NCI-H128 (cell line): ENCODE measurements around the gene ARID3C.

Experiments used
- DNase-seq: peaks from one replicate; lab custom pipeline; 2025; ENCODE audit not compliant: unreplicated experiment; lab: John Stamatoyannopoulos, UW

Gene ARID3C, protein sequence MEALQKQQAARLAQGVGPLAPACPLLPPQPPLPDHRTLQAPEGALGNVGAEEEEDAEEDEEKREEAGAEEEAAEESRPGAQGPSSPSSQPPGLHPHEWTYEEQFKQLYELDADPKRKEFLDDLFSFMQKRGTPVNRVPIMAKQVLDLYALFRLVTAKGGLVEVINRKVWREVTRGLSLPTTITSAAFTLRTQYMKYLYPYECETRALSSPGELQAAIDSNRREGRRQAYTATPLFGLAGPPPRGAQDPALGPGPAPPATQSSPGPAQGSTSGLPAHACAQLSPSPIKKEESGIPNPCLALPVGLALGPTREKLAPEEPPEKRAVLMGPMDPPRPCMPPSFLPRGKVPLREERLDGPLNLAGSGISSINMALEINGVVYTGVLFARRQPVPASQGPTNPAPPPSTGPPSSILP

DNA sequence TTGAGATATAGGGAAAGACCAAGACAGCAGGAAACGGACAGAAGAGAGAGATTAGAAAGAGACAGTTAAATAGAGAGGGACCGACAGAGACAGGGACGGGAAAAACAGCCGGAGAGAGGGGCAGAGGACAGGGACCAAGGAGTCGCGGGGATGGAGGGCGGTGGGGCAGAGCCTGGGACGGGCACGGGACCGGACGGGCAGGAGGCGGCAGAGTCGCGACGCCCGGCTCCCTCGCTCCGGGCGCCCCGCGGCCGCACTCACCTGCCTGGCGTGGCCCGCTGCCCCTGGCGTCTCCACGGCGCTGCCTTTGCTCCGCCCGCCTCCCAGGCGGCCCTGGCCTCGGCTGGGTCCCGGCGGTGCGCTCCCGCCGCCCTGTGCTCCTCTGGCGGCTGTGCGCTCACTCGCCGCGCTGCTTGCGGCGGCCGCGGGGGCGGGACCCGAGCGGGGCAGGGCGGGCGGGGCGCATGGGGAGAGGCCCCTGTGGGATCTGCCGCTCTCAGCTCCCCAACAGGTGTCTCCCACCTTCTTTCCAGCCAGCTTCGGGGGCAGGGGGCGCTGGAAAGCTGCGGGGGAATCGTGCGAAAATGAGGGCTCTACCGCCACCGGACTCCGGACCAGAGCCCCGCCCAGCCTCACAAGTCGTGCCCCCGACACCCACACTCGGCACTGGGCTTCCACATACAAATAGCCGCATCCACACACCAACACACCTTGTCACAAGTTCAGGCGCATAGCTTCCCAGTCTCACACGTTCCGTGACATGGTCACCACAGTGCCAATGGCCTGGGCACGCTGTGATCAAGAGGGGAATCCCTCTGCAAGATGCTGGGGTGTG is at the start of gene ARID3C:
Gene ARID3C, minus strand, starts transcription at position 411 of the 835 bp plus-strand sequence. CDS start 1,052 bp downstream, outside the sequence.
- DNase-seq, result no peak

DNA sequence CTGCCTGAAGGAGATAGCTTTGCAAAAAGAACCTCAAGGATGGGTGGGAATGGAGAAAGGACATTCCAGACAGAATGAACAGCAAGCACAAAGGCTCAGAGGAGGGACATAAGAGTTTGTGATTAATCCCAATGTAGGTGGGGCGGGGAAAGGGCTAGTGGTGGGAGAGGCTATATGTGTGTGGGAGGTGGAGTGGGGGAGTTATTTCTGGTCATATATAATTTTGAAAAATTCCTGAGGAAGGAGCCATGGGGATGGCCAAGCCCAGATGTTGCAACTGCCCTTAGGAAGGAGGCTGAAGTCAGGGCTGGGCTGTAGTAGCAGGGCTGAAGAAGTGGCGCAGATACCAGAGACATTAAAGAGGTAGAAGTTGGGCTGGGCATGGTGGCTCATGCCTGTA is 47.0 kb upstream of the ARID3C start:
- DNase-seq, result no peak

DNA sequence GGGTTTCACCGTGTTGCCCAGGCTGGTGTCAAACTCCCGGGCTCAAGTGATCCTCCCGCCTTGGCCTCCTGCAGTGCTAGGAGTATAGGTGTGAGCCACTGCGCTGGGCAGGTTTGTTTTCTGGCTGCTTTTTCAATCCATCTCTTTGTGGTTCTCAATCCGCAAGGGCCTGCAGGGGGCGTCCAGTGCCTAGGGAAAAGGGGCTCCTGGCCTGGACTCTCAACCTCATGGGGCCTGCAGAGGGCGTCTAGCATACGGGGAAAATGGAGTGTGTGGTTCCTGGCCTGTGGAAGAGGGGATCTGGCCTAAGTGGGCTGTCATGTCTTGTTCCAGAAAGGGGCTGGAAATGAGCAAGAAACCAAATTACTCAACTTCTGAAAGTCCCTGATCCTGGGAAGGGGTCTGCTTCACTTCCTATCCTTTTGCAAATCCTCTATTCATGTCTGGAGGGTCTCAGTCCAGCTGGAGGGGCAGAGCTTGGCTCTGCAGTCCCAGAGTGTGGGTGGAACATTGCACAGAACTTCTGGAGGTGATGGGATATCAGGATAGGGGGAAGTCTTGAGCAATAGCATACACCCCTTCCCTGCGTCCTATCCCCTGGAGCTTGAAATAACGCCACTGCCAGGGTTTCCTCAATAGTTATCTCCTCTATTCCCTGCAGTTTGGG is 46.3 kb upstream of the ARID3C start:
- DNase-seq, result peak; percentile 23

DNA sequence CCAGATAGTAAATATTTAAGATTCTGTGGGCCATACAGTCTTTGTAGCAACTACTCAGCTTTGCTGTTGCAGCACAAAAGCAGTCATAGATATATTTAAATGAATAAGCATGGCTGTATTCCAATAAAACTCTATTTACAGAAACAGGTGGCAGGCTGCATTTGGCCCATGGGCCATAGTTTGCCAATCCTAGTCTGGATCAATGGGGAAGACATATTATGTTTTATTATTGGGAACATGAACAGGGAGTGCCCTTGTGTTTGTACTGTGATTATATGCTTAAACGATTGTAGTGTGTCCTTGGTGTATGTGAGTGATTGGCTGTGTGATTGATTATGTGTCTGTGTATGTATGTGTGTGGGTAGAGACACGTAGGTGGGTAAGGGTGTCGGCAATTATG is 45.6 kb upstream of the ARID3C start:
- DNase-seq, result no peak

DNA sequence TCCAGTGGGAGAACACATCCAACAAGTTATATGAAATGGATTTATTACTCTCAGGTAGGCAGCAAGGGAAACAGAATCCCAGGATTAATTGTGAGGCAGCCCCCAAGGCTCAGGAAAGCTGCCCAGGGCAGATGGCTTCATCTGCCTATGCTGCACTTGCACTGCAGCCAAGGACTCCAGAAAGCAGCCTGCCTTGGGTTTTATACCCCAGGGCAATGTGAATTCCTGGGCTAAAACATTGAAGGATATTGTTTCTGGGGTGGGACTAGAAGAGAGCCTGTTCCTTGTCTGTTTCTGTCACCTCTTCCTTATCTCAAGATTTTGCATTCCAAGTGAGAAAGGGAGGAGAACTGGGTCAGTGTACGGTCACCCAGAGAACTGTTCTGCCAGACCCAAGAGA is 42.4 kb upstream of the ARID3C start:
- DNase-seq, result no peak

DNA sequence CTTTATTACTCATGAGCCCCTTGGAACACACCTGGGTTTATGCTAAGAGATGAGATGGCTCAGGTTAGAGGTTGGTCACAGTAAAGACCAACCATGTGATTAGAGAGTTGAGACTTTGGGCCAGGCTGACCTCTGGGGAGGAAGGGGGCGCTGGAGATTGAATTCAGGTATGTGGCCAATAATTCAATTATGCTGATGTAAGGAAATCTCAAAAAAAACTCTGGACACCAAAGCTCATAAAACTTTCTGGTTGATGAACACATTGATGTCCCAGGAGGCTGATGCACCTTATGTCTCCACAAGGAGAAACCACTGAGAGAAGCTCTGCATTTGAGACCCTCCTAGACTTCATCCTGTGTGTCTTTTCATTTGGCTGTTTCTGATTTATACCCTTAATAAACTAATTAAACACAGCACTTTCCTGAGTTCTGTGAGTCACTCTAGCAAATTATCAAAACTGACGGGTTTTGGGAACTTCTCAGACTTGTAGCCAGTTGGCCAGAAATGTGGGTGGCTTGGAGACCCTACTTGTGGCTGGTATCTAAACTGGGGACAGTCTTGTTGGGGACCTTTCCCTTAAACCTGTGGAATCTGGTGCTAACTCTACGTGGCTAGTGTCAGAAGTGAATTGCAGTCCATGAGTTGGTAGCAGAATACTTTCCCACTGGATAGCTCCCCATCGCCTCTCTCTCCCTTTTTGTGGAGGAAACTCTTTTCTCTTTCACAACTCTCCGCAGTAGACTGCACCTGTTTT is 41.1 kb upstream of the ARID3C start:
- no peak for DNase-seq

DNA sequence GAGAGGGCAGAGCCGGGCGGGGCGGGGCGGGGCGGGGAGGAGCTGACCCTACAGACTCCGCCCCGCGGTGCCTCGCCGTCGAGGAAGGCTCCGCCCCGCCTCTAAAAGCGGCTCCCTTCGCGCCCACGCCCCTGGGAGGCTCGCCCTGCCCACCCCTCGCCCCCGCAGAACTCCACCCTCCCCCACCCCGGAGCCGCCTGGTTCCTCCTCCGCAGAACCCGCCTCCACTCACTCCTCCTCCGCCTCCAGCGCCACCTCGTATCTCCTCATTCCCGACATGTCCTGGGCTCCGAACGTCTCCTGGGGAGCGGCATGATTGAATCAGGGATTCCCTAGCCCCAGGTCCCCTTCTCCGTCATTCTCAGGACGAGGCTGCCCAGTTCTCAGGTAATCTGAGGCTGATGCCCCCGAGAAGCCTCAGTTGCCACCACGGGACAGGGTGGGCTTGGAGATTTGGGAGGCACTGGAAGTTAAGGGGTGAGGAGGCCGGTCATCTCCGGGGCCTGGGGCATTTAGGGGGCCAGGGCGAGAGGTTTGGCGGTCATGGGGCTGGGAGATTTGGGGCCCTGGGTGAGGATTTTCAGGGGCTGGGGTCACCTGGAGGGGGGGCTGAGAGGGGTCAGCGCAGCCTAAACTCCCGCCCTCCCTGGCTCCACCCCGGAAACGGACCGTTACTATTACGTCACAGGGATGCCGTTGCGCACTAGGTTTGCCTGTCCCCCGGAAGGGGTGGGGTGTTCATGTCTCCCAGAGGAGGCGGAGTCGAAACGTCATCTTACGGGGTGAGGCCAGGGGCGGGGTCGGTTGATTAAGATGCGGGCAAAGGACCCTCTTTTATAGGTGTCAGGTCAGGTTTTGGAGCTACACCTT is 36.8 kb upstream of the ARID3C start:
- DNase-seq, result peak; percentile 91

DNA sequence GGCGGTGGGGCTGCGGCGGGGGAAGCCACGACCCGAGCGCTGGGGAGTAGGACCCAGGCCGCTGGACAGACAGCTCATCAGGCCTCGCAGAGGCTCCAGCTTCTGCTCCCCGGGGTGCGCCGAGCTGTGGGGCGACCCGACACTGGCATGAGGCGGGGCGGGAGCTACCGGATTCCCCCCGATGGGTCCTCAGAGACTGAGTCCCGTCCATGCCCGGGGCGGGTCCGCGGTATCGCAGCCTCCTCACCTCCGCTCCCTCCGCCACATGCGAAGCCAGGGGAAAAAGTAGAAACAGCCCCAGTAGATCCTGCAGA is 36.2 kb upstream of the ARID3C start:
- no peak for DNase-seq

DNA sequence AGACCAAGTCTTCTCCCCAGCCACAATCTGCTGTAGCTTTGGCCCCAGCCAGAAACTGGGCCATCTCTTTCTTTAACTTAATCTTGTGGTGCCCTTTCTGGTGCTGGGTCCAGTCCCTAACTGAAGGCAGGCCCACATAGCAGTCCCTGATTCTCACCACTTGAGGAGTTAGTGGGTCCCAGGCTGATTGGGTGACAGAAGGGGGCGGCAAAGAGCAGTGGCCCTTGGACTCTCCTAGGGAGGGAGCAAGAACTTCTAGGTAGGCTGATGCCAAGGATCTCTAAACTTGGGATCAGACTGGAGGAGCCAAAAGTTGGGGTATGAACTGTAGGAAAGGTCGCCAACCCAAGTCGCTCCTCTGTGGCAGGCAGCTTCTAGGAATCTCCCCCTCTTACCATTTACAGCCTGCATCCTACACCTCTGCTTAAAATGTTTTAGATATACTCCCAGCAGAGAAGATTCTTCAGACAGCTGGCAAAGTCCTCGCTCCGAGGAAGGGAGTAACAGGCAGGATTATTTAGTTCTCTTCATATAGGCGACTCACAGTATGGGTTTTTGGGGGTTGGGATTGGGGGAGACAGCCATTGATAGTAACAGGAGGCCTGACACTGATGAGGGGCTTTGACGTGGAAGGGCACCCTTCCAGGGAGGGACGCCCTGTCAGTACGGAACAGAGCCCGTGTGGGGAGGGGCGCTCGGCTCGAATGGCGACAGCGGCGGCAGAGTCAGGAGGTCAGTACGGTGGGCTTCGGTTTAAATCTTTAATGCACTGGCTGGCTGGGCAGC is 35.6 kb upstream of the ARID3C start:
- DNase-seq, result no peak

DNA sequence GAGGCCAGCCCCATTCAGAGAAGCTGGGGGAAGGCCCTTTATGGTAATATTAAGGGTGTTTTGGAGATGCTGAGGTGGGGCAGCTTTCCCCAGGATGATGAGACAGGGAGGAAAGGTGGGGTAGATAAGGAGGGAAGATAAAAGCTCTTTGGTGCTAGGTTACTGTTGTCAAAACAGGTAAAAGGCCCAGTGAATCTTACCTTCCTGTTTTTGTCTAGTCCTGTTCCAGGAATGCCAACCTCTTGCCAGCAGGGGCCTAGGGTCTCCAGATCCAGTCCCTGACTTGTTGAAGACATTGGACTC is 34.4 kb upstream of the ARID3C start:
- DNase-seq, result no peak

DNA sequence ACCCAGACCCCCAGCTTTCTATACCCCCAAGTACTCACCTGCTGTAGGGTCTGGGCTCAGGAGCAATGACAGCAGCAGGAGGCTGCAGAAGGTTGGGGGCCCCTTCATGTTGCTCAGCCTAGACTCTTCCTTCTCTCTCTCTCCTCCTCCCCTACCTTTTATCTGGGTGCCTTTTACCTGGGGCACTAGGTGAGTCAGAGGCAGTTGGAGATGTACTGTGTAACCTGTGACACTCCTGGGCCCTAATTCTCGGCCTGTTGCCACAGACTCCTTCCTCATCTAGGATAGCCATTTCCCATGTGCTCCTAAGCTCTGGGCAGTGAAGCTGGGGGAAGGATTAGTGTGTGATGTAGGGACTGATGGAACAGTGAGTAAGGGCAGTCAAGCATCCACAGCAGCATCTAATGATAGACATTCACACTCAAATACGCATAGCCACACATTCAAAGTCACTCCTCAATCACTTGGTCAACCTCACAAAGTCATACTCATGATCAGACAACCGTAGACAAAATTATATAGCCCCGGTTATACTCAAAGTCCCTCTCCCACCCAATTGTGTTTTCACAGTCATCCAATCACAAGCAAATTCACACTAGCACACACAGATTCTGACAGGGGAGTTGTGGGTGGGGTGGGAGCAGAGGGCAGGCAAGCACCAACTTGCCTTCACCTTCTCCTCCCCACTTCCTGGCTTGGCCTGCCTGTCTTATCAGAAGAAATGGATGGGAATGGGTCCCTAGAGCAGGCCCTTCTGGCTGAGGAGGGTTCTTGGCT is 33.8 kb upstream of the ARID3C start, which contains the start of gene CCL27:
Gene CCL27, minus strand, starts transcription at position 132 of the 777 bp plus-strand sequence. Its CDS starts 24 bp downstream, at position 108.
- DNase-seq, result no peak

DNA sequence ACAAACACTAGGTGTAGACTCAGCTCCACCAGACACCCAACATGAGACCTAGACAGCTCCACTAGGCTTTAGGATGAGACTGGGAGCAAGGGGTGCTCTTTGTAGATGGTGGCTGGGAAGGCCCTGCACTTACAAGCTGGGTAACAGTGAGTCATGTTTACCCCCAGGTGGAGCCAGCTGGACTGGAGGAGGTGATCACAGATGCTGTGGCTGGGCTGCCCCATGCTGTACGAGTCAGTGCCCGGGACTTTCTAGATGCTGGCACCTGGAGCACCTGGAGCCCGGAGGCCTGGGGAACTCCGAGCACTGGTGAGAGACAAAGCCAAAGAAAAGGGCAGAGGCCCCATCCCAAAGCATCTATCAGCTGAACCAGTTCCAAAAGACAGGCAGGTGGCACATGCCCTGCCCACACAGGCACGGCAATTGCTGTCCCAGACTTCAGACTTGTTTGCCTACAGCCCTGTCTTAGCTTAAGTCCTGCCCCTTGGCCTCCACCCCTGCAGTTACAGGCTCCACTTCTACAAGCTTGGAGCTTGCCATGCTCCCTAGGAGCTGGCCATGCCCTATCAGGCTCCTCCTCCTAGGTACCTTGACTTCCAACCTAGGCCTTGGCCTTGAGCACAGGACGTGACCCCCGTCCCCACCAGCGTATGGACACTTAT is 30.9 kb upstream of the ARID3C start:
- no peak for DNase-seq

DNA sequence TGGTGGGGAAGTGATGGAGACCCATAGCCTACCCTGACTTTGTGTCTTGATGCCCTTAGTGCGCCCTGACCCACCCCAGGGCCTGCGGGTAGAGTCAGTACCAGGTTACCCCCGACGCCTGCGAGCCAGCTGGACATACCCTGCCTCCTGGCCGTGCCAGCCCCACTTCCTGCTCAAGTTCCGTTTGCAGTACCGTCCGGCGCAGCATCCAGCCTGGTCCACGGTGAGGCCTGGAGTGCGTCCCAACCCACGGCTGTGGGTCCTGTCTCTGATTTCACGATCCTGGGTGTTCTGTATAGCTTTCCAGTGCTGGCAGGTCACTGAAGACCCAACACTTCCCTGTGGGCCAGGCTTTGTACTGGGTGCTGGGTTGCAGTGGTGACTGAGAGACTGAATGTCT is 29.6 kb upstream of the ARID3C start:
- no peak for DNase-seq

DNA sequence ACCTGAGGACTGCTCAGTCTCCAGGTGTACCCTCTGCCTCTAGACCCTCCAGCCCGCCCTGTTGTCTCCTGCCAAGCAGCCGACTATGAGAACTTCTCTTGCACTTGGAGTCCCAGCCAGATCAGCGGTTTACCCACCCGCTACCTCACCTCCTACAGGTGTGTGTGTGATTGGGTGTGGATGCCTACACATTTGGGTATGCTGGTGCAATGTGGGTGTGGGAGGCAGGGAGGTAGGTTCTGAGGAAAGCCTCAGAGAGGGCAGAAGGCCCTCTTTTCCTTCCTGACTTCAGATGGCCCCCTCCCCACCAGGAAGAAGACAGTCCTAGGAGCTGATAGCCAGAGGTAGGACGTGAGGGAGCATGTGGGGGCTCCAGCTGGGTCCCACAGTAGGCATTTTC is 28.1 kb upstream of the ARID3C start:
- DNase-seq, result no peak

DNA sequence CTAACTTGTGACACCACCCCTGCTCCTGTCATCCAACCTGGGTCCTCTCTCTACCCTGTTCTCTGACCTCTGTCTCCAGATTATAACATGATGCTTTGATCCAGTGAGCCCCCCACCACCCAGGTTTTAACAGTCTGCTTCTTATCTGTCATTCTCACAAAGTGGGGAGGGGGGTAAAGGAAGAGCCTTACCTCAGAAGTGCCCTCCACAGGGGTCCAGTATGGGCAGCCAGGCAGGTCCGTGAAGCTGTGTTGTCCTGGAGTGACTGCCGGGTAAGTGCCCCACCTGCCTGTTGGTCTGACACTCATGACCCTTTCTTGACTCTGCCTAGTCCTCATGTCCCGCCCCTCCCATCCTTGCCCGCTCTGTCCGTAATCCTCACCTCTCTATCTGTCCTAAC is 26.5 kb upstream of the ARID3C start:
- no peak for DNase-seq

DNA sequence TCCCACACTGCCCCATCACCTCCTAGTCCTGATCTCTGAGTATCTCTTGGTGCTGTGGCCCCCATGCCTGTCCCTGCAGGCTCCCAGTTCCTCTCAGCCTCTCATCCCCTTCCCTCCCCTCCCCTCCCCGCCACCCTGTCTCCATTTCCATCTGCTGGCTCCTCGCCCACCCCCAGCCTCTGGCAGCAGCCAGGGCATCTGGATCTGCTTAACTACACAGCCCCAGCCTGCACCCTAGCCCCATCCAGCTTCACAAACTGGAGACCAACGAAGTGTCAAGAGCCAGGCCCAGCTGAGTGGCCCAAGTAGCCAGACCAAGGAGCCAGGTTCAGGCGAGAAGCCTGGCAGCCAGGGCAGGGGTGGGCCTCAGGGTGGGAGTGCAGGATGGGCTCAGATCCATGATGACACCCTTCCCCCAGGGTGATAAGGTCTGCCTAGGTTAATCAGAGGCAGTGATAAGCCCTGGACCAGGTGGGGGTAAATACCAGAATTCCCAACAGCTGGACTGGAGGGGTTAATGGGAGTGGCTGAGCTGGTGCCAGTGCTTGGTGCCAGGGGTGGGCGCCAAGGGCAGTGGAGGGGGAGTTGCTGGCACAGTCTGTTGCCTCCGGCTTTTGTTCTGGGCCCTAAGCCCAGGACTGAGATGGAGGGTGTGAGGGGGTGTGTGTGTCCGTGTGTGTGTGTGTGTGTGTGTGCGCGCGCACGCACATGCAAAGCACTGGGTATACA is 25.6 kb upstream of the ARID3C start:
- no peak for DNase-seq
